Osteoblast (primary cell): ENCODE measurements around the gene DZIP1L. TPM values are rescaled to one million over a fixed set of nuclear protein-coding genes. Genes with fewer than 3 reads are reported as not detected.
A peak's percentile ranks its signal among the peaks of the same experiment; 100 is the strongest.

Source experiments
- DNase-seq: peaks from one replicate; pipeline ENCODE4 v3.0.0; 2011; ENCODE audit warnings: low spot score, mixed read lengths; ENCODE audit not compliant: insufficient read length; ENCODE audit errors: missing footprints
- H2AFZ ChIP-seq: 2 replicates; pipeline ENCODE4 v1.6.0; 2011; ENCODE audit warnings: mild to moderate bottlenecking, low read length
- H3K27ac ChIP-seq: 2 replicates; pipeline ENCODE4 v1.5.1; 2011; ENCODE audit warnings: mild to moderate bottlenecking, low read depth, low read length, moderate library complexity
- H3K27me3 ChIP-seq: 2 replicates; pipeline ENCODE4 v1.6.0; 2012; ENCODE audit warnings: mild to moderate bottlenecking, control low read depth, inconsistent platforms, low read length, moderate library complexity; ENCODE audit not compliant: insufficient read depth
- H3K36me3 ChIP-seq: 2 replicates; pipeline ENCODE4 v1.5.1; 2011; ENCODE audit warnings: mild to moderate bottlenecking, low read length, control low read depth, moderate library complexity; ENCODE audit not compliant: insufficient read depth
- H3K4me1 ChIP-seq: 2 replicates; pipeline ENCODE4 v1.5.1; 2011; ENCODE audit warnings: mild to moderate bottlenecking, low read length, control low read depth, moderate library complexity; ENCODE audit not compliant: insufficient read depth
- H3K4me2 ChIP-seq: 2 replicates; pipeline ENCODE4 v1.6.0; 2011; ENCODE audit warnings: mild to moderate bottlenecking, low read length; ENCODE audit not compliant: insufficient read depth
- H3K4me3 ChIP-seq: fragments of 200-600 bp; sonication (generic); 3 replicates; pipeline ENCODE4 v1.5.1; 2012; ENCODE audit warnings: mild to moderate bottlenecking, low read length, inconsistent platforms; ENCODE audit not compliant: insufficient read depth
- H3K79me2 ChIP-seq: 2 replicates; pipeline ENCODE4 v1.6.0; 2012; ENCODE audit warnings: mild to moderate bottlenecking, low read length, control low read depth, inconsistent platforms; ENCODE audit not compliant: insufficient read depth
- H3K9me3 ChIP-seq: 2 replicates; pipeline ENCODE4 v1.5.1; 2011; ENCODE audit warnings: low read depth, low read length, control low read depth
- H4K20me1 ChIP-seq: 2 replicates; pipeline ENCODE4 v1.6.0; 2012; ENCODE audit warnings: mild to moderate bottlenecking, low read length, control low read depth; ENCODE audit not compliant: insufficient read depth
- total RNA-seq: library from RNA; depleted of rRNA; stranded (reverse); fragments of >200 nt; gene quantifications from 2 replicates; pipeline ENCODE4 v1.2.3, GENCODE V29; 2012
- TF ChIP-seq, protein P1 (sequence below): IDR thresholded peaks from 2 replicates; pipeline ENCODE4 v1.5.1; 2011; ENCODE audit warnings: mild to moderate bottlenecking, low read depth, low read length, moderate library complexity; ENCODE audit errors: extremely low read depth

The DZIP1L gene
- total RNA-seq, 1 donor: 42.3 TPM

DNA sequence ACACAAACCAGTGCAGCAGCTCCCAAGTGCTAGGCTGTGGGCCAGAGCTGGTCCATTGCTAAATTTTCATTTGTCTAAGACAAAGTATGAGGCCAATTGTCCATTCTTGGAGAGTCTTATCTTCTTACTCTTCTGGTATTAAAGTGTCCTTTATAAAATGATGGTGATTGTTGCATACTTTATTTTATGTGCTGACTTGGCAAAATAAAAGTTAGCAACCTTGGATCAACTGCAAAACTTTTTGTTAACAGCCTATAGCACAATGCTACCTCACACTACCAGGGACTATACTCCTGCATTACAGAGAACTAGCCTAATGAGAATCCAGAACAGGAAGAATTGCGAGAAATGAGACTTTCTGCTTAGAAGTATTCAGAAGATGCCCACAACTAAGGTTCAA lies 61.4 kb downstream of the DZIP1L start:
- peaks cover 7% of the 10 kb centered on the region for H3K36me3 ChIP-seq
- H3K27ac ChIP-seq: no peak overlapping the region
- no peak overlapping the region for H3K4me3 ChIP-seq
- H4K20me1 ChIP-seq: no peaks in the 10 kb centered on the region
- no peak for DNase-seq
- no peaks in the 10 kb centered on the region for H3K79me2 ChIP-seq
- TF ChIP-seq, protein P1, sequence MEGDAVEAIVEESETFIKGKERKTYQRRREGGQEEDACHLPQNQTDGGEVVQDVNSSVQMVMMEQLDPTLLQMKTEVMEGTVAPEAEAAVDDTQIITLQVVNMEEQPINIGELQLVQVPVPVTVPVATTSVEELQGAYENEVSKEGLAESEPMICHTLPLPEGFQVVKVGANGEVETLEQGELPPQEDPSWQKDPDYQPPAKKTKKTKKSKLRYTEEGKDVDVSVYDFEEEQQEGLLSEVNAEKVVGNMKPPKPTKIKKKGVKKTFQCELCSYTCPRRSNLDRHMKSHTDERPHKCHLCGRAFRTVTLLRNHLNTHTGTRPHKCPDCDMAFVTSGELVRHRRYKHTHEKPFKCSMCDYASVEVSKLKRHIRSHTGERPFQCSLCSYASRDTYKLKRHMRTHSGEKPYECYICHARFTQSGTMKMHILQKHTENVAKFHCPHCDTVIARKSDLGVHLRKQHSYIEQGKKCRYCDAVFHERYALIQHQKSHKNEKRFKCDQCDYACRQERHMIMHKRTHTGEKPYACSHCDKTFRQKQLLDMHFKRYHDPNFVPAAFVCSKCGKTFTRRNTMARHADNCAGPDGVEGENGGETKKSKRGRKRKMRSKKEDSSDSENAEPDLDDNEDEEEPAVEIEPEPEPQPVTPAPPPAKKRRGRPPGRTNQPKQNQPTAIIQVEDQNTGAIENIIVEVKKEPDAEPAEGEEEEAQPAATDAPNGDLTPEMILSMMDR: no peak
- peaks cover 6% of the 10 kb centered on the region for H3K4me1 ChIP-seq
- H3K9me3 ChIP-seq: no peaks in the 10 kb centered on the region
- no peaks in the 10 kb centered on the region for H3K27me3 ChIP-seq
- no peak overlapping the region for H2AFZ ChIP-seq
- H3K4me2 ChIP-seq: no peak overlapping the region

DNA sequence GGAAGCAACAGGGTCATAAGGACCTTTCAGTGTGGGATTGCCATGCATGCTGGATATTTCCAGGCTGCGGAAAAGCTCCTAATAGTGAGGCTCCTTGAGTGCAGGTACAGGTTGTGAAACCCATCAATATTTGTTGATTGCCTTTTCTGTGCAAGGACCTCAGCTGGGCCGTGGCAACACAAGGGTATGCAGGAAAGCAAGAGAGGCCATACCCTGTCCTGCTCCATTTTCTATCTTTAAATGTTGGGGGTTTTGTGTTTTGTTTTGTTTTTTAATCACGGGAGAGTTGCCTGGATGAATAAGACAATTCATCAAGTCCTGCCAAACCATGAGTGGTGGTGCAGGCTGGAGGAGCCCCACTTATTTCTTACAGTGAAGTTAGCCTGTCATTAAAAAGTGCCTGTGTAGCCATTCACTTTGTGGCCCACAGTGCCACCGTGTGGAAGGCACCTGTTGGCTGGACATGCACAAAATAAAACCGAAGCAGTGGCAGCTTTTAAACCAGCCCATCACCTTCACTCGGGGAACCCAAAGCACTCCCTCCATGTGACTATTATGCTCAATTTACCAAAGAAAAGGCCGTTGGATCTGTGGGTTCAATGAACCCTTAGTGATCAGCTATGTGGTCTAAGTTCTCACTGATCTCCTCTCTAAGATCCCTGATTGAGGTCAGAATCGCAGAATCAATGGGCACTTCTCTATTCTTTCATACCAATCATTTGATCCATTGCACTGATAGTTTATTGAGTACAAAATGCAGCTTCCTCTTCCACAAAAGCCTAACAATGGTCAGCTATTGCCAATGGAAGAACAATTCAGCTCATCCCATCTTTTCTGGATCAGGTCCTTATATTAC lies 63.2 kb downstream of the DZIP1L start:
- no peaks in the 10 kb centered on the region for H4K20me1 ChIP-seq
- H3K79me2 ChIP-seq: no peaks in the 10 kb centered on the region
- H3K4me2 ChIP-seq: no peak overlapping the region
- H3K4me3 ChIP-seq: no peak overlapping the region
- H3K36me3 ChIP-seq: peaks cover 7% of the 10 kb centered on the region
- TF ChIP-seq, protein P1: peak; percentile 90
- H3K27ac ChIP-seq: peak overlapping the region; percentile 17
- peaks cover 12% of the 10 kb centered on the region for H3K4me1 ChIP-seq
- no peaks in the 10 kb centered on the region for H3K27me3 ChIP-seq
- H2AFZ ChIP-seq: no peak overlapping the region
- no peaks in the 10 kb centered on the region for H3K9me3 ChIP-seq
- peak; percentile 8 for DNase-seq

DNA sequence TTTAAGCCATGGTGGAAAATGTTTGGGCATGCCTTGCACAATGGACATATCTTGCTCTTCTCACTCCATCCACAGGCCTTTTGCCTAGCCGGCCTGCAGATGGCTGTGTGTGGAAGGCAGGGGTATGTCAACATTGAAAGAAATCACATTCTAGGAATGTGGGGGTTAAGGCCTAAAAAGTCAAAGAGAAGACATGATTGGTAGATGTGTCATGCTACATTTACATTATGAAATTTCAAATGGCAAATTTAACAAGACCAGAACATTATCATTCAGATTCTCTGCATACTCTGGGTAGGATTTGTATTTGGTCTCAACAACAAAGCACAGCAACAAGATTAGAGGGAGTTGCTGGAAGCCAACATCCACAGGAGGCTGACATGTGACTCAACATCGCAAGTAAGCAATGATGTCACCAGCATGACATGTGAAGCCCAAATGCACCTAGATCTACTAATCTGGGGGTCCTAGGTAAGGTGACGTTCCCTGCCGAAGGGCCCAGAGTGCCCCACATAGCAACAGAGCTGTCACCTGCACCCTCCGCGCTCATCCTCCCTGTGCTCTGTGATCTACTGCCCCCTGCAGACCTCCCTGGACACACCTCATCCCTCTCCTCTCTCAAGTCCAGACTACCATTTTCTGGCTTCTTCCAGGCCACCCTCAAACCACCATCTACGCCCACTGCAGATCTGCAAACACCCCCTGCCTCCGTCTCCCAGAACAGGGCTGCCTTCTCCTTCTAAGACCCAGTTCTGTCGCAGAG lies 66.1 kb downstream of the DZIP1L start:
- Histone ChIP-seq H2AFZ (no peak overlapping the region), H3K27ac (peak overlapping the region; percentile 84)

More for the DNA sequence above, 66.1 kb downstream of the DZIP1L start:
- DNase-seq: peak; percentile 62
- no peaks in the 10 kb centered on the region for H3K27me3 ChIP-seq
- H3K9me3 ChIP-seq: no peaks in the 10 kb centered on the region
- H3K36me3 ChIP-seq: peaks cover 6% of the 10 kb centered on the region
- H3K79me2 ChIP-seq: no peaks in the 10 kb centered on the region
- H4K20me1 ChIP-seq: no peaks in the 10 kb centered on the region
- peaks cover 12% of the 10 kb centered on the region for H3K4me1 ChIP-seq
- TF ChIP-seq, protein P1: peak; percentile 21
- H3K4me2 ChIP-seq: no peak overlapping the region
- no peak overlapping the region for H3K4me3 ChIP-seq
